GM20000 (cell line): Measurements from ENCODE around the gene VAPA.

Experiments
- DNase-seq: peaks from one replicate; pipeline ENCODE4 v3.0.0; 2012; ENCODE audit warnings: low spot score
- TF ChIP-seq, protein P1 (sequence below): IDR thresholded peaks from 2 replicates; pipeline ENCODE4 v1.5.1; 2012; ENCODE audit warnings: mild to moderate bottlenecking, control low read depth; ENCODE audit errors: extremely low read depth, missing control alignments

VAPA gene

GRCh38 chr18:9934274-9934673 is 20.5 kb downstream of the VAPA start:
- DNase-seq: no peak
- TF ChIP-seq, protein P1, sequence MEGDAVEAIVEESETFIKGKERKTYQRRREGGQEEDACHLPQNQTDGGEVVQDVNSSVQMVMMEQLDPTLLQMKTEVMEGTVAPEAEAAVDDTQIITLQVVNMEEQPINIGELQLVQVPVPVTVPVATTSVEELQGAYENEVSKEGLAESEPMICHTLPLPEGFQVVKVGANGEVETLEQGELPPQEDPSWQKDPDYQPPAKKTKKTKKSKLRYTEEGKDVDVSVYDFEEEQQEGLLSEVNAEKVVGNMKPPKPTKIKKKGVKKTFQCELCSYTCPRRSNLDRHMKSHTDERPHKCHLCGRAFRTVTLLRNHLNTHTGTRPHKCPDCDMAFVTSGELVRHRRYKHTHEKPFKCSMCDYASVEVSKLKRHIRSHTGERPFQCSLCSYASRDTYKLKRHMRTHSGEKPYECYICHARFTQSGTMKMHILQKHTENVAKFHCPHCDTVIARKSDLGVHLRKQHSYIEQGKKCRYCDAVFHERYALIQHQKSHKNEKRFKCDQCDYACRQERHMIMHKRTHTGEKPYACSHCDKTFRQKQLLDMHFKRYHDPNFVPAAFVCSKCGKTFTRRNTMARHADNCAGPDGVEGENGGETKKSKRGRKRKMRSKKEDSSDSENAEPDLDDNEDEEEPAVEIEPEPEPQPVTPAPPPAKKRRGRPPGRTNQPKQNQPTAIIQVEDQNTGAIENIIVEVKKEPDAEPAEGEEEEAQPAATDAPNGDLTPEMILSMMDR: no peak

DNA sequence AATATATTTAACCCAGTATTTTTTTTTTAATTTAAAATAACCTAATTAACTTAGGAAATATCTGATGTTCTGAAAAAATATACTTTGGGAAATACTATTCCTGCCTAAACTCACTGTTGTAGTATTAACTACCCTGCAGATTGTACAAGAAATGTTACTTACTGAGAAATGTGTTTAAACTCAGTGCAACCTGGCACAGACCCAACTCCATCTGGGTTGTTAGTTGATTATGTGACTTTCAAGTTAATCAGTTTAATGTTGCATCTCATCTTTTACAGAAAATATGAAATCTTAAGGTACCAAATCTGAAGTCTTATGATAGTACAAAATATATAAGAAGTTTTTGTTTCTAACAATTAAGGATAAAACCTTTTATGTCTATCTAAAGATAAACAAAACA is 27.3 kb downstream of the VAPA start:
- TF ChIP-seq, protein P1: no peak
- DNase-seq: no peak

- TF ChIP-seq, protein P1: no peak
- no peak for DNase-seq
These were observed 27.8 kb downstream of the VAPA start for GRCh38 chr18:9941660-9942059.

GRCh38 chr18:9943311-9943710 is 29.5 kb downstream of the VAPA start:
- TF ChIP-seq, protein P1: no peak
- DNase-seq: no peak

GRCh38 chr18:9944805-9945204 is 31.0 kb downstream of the VAPA start:
- no peak for DNase-seq
- TF ChIP-seq, protein P1: no peak

- DNase-seq: no peak
- TF ChIP-seq, protein P1: no peak
These were observed 33.0 kb downstream of the VAPA start for GRCh38 chr18:9946831-9947230.

GRCh38 chr18:9947248-9947647 is 33.4 kb downstream of the VAPA start:
- DNase-seq: no peak
- TF ChIP-seq, protein P1: no peak
